Left lung (tissue), 10 donors: ENCODE results near the gene SORBS1. TPM values are rescaled to one million over a fixed set of nuclear protein-coding genes. Genes with fewer than 3 reads are reported as not detected.

ENCODE experiments used
- ATAC-seq: fragments of 200-7000 bp; cut with Tn5 transposase; one replicate; pipeline ENCODE4 v1.9.1; 2020; ENCODE audit warnings: moderate library complexity
- DNase-seq, 4 donors: peaks; one replicate each; pipeline ENCODE4 v3.0.0-alpha.2; 2013 to 2020
- H3K27ac ChIP-seq, 2 donors: fragments of 200-600 bp; sonication (generic) in 1 of 2; one replicate each; pipeline versions ENCODE4 v1.5.0 to v1.8.0; 2020 to 2021
- H3K27me3 ChIP-seq, 2 donors: fragments of 200-600 bp; sonication (generic) in 1 of 2; one replicate each; pipeline versions ENCODE4 v1.5.0 to v1.8.0; 2020 to 2021
- H3K36me3 ChIP-seq, 2 donors: fragments of 200-600 bp; sonication (generic) in 1 of 2; one replicate each; pipeline versions ENCODE4 v1.5.0 to v1.8.0; 2020 to 2021
- H3K4me1 ChIP-seq, 2 donors: fragments of 200-600 bp; one replicate each; pipeline ENCODE4 v1.8.0; 2021
- H3K4me3 ChIP-seq, 2 donors: fragments of 200-600 bp; sonication (generic) in 1 of 2; one replicate each; pipeline versions ENCODE4 v1.5.0 to v1.8.0; 2020 to 2021; ENCODE audit warnings: mild to moderate bottlenecking in 1 of 2
- H3K9me3 ChIP-seq, 2 donors: fragments of 200-600 bp; sonication (generic) in 1 of 2; one replicate each; pipeline versions ENCODE4 v1.5.0 to v1.8.0; 2020 to 2021
- intact Hi-C, 2 donors: fragments of 100-400 bp; cut with DNase I; formaldehyde crosslinking; loops; one replicate each; pipeline versions ENCODE4 v1.11.2 to v1.14.2; 2022
- polyA plus RNA-seq, 6 donors: library from polyadenylated mRNA; unstranded; fragments of 120-200 nt; gene quantifications; one replicate each; pipeline ENCODE4 v1.2.1, GENCODE V29; 2013; ENCODE audit not compliant: insufficient read length in 6 of 6
- total RNA-seq, 2 donors: library from RNA; stranded (reverse); fragmentation: NEBNext Ultra II Directional; extraction: Animal tissue kit (Norgen Biotek cat#: 25700); gene quantifications; one replicate each; pipeline ENCODE4 v1.2.1, GENCODE V29; 2021
- TF ChIP-seq, protein P1 (sequence below), 2 donors: fragments of 200-600 bp; sonication (generic) in 1 of 2; IDR thresholded peaks; one replicate each; pipeline versions ENCODE4 v1.5.0 to v1.8.0; 2021; ENCODE audit warnings: antibody characterized with exemption in 2 of 2
- donor health status: DM: no; HTN: yes; CAD: no.
- donor health status: DM: no; HTN: no; CAD: no.

Gene SORBS1
- total and polyA plus RNA-seq, 8 donors = 23.3 to 52.7 (median 36.4) TPM

DNA sequence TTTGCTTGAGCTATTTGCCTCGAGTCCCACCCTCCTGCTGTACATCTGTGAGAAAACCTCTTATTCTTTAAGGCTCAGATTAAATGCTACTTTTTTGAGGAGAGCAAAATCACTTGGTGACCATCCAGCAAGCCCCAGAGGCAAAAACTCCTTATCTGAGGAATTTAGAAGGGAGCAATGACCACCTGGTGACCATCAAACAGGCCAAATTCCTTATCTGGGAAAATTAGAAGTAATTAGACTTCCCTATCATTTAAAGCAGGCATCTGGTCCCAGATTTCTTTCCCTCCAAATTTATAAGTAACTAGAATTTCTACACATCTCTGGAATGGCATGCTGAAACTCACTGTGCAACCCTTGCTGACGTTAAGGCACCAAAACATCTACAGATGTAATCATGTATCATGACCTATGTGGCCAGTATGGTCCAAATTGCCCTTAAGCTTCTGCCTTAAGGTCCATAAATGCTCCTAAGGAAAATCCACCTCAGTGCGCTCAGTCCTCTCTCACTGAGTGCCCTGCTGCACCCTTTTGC is 229.5 kb downstream of the SORBS1 start:
- intact Hi-C loops = no loop called here
- H3K4me1 ChIP-seq = peaks cover 5 to 11% of the 10 kb centered on the region in 2 donors
- DNase-seq (no peak), ATAC-seq (no peak)
- H3K9me3 ChIP-seq = no peaks in the 10 kb centered on the region
- H3K27me3 ChIP-seq = no peaks in the 10 kb centered on the region
- no peak overlapping the region for H3K27ac ChIP-seq
- H3K36me3 ChIP-seq = no peaks in the 10 kb centered on the region
- no peak overlapping the region for H3K4me3 ChIP-seq
- TF ChIP-seq, protein P1, sequence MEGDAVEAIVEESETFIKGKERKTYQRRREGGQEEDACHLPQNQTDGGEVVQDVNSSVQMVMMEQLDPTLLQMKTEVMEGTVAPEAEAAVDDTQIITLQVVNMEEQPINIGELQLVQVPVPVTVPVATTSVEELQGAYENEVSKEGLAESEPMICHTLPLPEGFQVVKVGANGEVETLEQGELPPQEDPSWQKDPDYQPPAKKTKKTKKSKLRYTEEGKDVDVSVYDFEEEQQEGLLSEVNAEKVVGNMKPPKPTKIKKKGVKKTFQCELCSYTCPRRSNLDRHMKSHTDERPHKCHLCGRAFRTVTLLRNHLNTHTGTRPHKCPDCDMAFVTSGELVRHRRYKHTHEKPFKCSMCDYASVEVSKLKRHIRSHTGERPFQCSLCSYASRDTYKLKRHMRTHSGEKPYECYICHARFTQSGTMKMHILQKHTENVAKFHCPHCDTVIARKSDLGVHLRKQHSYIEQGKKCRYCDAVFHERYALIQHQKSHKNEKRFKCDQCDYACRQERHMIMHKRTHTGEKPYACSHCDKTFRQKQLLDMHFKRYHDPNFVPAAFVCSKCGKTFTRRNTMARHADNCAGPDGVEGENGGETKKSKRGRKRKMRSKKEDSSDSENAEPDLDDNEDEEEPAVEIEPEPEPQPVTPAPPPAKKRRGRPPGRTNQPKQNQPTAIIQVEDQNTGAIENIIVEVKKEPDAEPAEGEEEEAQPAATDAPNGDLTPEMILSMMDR (IDR thresholded peaks at IDR 0.05) = no peak

DNA sequence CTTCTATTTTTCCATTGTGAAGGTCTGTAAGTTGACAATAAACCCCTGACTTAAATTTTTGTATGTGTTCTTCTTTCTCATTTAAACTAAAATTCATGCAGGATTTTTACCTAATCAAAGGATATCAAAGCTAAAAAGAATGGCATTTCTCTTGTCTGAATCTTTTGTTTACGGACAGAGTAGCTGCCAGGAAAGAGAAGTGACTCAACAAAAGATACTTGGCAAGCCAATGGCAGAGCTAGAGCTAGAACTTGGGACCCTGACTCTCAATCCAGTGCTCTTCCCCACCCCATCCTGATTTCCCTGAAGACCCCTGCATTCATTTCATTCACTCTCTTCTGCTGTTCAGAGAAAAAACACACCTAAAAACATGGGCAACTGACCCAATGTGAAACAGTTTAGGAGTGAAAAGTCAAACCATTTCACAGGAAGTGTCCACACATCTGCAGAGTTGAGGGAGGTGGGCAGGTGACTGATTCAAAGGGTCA is 230.2 kb downstream of the SORBS1 start:
- Histone ChIP-seq H3K9me3 (no peaks in the 10 kb centered on the region), H3K36me3 (no peaks in the 10 kb centered on the region), H3K27me3 (no peaks in the 10 kb centered on the region), H3K4me3 (no peak overlapping the region), H3K27ac (peak overlapping the region in 1 of 2 donors; percentile 24), H3K4me1 (peaks cover 5 to 14% of the 10 kb centered on the region in 2 donors)
- ATAC-seq = no peak
- intact Hi-C loops = no loop called here
- DNase-seq = no peak
- TF ChIP-seq, protein P1 (IDR thresholded peaks at IDR 0.05) = no peak

DNA sequence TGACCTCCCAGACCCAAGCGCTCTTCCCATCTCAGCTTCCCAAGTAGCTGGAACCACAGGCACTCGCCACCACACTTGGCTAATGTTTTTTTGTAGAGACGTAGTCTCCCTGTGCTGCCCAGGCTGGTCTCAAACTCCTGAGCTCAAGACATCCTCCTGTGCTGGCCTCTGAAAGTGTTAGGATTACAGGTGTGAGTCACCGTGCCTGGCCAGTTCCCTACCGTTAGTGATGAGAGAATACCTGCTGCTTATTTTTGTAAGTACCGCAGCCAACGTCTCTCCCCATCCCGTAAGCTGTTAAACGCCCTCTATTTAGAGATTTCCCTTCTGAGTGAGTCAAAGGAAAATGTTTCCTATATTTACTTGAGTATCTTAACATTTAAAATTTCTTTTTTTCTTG is 231.9 kb downstream of the SORBS1 start:
- peak overlapping the region in 1 of 2 donors; percentile 24 for H3K27ac ChIP-seq
- H3K4me3 ChIP-seq = no peak overlapping the region
- DNase-seq (no peak), ATAC-seq (peak; percentile 43)
- TF ChIP-seq, protein P1 (IDR thresholded peaks at IDR 0.05) = no peak
- H3K9me3 ChIP-seq = no peaks in the 10 kb centered on the region
- no peaks in the 10 kb centered on the region for H3K27me3 ChIP-seq
- peaks cover 0 to 18% of the 10 kb centered on the region in 2 donors for H3K4me1 ChIP-seq
- no peaks in the 10 kb centered on the region for H3K36me3 ChIP-seq
- intact Hi-C loops = no loop called here

DNA sequence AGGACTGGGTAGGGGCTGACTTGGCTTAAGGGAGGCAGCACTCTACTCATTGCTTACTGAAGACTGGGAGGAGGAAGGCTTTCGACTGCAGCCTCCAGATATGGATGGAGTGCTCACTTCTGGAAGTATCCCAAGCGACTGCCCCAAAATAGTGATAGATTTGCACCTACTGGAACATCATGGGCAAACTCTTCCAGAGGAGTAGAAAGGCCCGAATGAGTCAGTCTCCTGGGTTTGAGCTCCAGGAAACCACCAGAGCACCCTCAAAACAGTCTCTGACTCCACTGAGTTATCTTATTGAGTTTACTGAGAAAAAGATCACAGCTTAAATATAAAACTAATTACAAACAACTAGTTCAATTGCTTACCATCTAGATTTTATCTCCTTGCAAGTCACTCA is 233.2 kb downstream of the SORBS1 start:
- H3K9me3 ChIP-seq = no peaks in the 10 kb centered on the region
- H3K4me3 ChIP-seq = no peak overlapping the region
- TF ChIP-seq, protein P1 (IDR thresholded peaks at IDR 0.05) = no peak
- no peaks in the 10 kb centered on the region for H3K36me3 ChIP-seq
- H3K27me3 ChIP-seq = no peaks in the 10 kb centered on the region
- no peak for DNase-seq
- no peak overlapping the region for H3K27ac ChIP-seq
- intact Hi-C loops = no loop called here
- H3K4me1 ChIP-seq = peaks cover 0 to 18% of the 10 kb centered on the region in 2 donors
- ATAC-seq = no peak

DNA sequence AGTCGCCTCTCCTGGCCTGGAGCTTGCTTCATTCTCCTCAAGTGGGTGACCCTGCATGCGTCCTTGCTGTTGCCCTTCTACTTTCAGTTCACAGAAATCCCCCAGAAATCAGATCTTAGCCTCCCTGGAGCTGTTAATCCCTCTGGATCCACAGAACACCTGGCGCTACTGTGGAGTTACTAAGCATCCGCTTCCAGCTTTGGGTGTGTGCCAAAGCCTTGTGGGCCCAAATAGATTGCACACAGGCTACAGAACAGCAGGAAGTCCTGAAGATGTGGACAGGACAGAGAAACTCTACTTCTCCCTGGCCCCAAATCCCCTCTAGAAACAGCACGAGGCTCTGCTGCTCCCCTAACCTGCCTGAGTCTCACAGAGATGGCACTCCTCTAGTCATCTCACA is 233.8 kb downstream of the SORBS1 start:
- peaks cover 0 to 18% of the 10 kb centered on the region in 2 donors for H3K4me1 ChIP-seq
- no peaks in the 10 kb centered on the region for H3K27me3 ChIP-seq
- DNase-seq (peak in 1 of 4 donors; percentile 37), ATAC-seq (peak; percentile 62)
- no peaks in the 10 kb centered on the region for H3K9me3 ChIP-seq
- H3K36me3 ChIP-seq = peaks cover 0 to 6% of the 10 kb centered on the region in 2 donors
- TF ChIP-seq, protein P1 (IDR thresholded peaks at IDR 0.05) = no peak
- no peak overlapping the region for H3K27ac ChIP-seq
- no peak overlapping the region for H3K4me3 ChIP-seq
- intact Hi-C loops = no loop called here
